Cardiac fibroblast (primary cell): ENCODE results near the gene UMOD.
"Not testable (repeated sequence)": the region's sequence is repeated elsewhere in the genome, so short reads cannot be mapped to it uniquely, and the experiment has no call there.

Source experiments
- DNase-seq, 2 donors: peaks; one replicate each; pipeline versions ENCODE4 v3.0.0 to v3.0.0-alpha.2; 2010; ENCODE audit warnings: low read depth in 2 of 2
- H3K4me3 ChIP-seq, 2 donors: replicated peaks in 1 of 2; 1 replicate in 1 of 2; 2 replicates in 1 of 2; pipeline ENCODE4 v1.5.1; 2011; ENCODE audit warnings: low read depth in 2 of 2, low read length in 2 of 2, mild to moderate bottlenecking in 2 of 2, moderate library complexity in 1 of 2
- TF ChIP-seq, protein P1 (sequence below): IDR thresholded peaks from one replicate; pipeline ENCODE4 v1.5.1; 2011; ENCODE audit warnings: low read depth, mild to moderate bottlenecking, low read length, inconsistent platforms

Gene UMOD

GRCh38 chr16:20314575-20314974, 37.9 kb downstream of the UMOD start:
- H3K4me3 ChIP-seq: no peak overlapping the region
- no peak for DNase-seq
- TF ChIP-seq, protein P1, sequence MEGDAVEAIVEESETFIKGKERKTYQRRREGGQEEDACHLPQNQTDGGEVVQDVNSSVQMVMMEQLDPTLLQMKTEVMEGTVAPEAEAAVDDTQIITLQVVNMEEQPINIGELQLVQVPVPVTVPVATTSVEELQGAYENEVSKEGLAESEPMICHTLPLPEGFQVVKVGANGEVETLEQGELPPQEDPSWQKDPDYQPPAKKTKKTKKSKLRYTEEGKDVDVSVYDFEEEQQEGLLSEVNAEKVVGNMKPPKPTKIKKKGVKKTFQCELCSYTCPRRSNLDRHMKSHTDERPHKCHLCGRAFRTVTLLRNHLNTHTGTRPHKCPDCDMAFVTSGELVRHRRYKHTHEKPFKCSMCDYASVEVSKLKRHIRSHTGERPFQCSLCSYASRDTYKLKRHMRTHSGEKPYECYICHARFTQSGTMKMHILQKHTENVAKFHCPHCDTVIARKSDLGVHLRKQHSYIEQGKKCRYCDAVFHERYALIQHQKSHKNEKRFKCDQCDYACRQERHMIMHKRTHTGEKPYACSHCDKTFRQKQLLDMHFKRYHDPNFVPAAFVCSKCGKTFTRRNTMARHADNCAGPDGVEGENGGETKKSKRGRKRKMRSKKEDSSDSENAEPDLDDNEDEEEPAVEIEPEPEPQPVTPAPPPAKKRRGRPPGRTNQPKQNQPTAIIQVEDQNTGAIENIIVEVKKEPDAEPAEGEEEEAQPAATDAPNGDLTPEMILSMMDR: no peak

GRCh38 chr16:20313741-20314140, 38.8 kb downstream of the UMOD start:
- no peak overlapping the region for H3K4me3 ChIP-seq
- TF ChIP-seq, protein P1: no peak
- no peak for DNase-seq

- not testable (repeated sequence) for H3K4me3 ChIP-seq, DNase-seq
These were observed 39.9 kb downstream of the UMOD start for GRCh38 chr16:20312536-20313095.

DNA sequence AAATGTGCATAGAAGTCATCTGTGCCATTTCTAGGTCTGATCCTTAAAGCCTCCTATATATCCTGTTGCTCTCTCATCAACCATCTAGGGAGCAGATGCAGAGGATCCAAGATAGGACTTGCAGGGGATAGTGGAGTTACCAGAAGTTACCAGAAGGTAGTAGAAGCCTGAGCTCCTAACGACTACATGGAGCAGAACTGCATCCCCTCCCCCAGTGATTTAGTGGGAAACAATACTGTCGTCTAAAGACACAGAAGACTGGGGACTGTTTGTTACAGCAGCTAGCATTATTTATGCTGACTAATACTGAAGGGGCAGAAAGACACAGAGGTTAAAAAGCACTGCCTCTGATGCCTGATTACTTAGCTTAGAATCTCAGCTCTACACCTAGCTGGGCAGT, 41.0 kb downstream of the UMOD start:
- no peak overlapping the region for H3K4me3 ChIP-seq
- TF ChIP-seq, protein P1: no peak
- DNase-seq: no peak

GRCh38 chr16:20310421-20311395, 41.8 kb downstream of the UMOD start:
- no peak overlapping the region for H3K4me3 ChIP-seq
- no peak for DNase-seq
- TF ChIP-seq, protein P1: no peak

DNA sequence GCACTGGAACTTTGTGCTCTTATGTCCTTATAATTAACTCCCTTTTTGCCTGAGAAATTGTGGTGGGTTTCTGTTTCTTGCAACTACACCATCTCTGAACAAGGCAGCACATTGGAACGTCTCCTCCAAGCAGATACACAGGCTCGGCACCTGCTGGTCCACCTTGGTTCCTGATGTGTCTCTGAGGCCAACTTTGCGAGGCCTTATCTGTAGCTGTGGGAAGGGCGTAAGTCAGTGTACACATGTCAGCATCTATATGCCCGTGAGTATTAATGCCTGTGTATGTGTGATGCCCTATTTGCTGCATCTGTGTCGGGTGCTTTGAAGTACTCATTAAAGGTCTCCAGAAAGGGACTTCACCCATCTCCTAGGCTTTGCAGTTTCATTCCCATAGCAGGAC, 42.7 kb downstream of the UMOD start:
- H3K4me3 ChIP-seq: no peak overlapping the region
- DNase-seq: no peak
- TF ChIP-seq, protein P1: no peak

GRCh38 chr16:20308801-20309590, 43.5 kb downstream of the UMOD start:
- TF ChIP-seq, protein P1: no peak
- DNase-seq: no peak
- no peak overlapping the region for H3K4me3 ChIP-seq
